Fibroblast of villous mesenchyme (primary cell): ENCODE data around the gene OR4X1. TPM values are rescaled to one million over a fixed set of nuclear protein-coding genes. Genes with fewer than 3 reads are reported as not detected.
"Not testable (repeated sequence)": the region's sequence is repeated elsewhere in the genome, so short reads cannot be mapped to it uniquely, and the experiment has no call there.

Experiments
- DNase-seq: peaks from one replicate; pipeline ENCODE4 v3.0.0-alpha.2; 2010; ENCODE audit warnings: low read depth
- H3K4me3 ChIP-seq: 2 replicates; pipeline ENCODE4 v1.5.1; 2011; ENCODE audit warnings: low read depth, mild to moderate bottlenecking, low read length
- CTCF ChIP-seq: IDR thresholded peaks from 2 replicates; pipeline ENCODE4 v1.5.1; 2012; ENCODE audit warnings: low read depth, mild to moderate bottlenecking, low read length; ENCODE audit not compliant: insufficient read depth
- total RNA-seq: library from RNA; depleted of rRNA; stranded (reverse); fragments of >200 nt; gene quantifications from 2 replicates; pipeline ENCODE4 v1.2.3, GENCODE V29; 2012

OR4X1 gene
- total RNA-seq = not detected in 2 replicates

- TF ChIP-seq CTCF = no peak
- DNase-seq = no peak
- H3K4me3 ChIP-seq = no peak within 1 kb of the TSS
Measured at GRCh38 chr11:48263423-48263911, at the start of gene OR4X1. TSS of gene OR4X1 (plus strand) at chr11:48263861. CDS start at chr11:48263861, 0 bp downstream.

- no peak within 1 kb of the TSS for H3K4me3 ChIP-seq
- no peak for TF ChIP-seq CTCF
- no peak for DNase-seq
Measured at GRCh38 chr11:48216510-48216909, 47.2 kb upstream of the OR4X1 start, which contains the start of gene OR4B1. TSS of gene OR4B1 (plus strand) at chr11:48216810. CDS start at chr11:48216810, 0 bp downstream.

GRCh38 chr11:48228761-48229160, 34.9 kb upstream of the OR4X1 start:
- no peak for DNase-seq
- no peak overlapping the region for H3K4me3 ChIP-seq
- TF ChIP-seq CTCF = no peak

GRCh38 chr11:48230057-48230456, 33.6 kb upstream of the OR4X1 start:
- not testable (repeated sequence) for DNase-seq, H3K4me3 ChIP-seq

GRCh38 chr11:48237727-48238126, 25.9 kb upstream of the OR4X1 start:
- DNase-seq = no peak

GRCh38 chr11:48242501-48242900, 21.2 kb upstream of the OR4X1 start:
- H3K4me3 ChIP-seq = no peak overlapping the region
- DNase-seq = no peak
- no peak for TF ChIP-seq CTCF

More at GRCh38 chr11:48237727-48238126, 25.9 kb upstream of the OR4X1 start:
- H3K4me3 ChIP-seq = no peak overlapping the region
- no peak for TF ChIP-seq CTCF

- TF ChIP-seq CTCF = no peak
- no peak for DNase-seq
- no peak within 1 kb of the TSS for H3K4me3 ChIP-seq
Measured at GRCh38 chr11:48244804-48245203, 18.9 kb upstream of the OR4X1 start, which contains the start of gene OR4X2. TSS of gene OR4X2 (plus strand) at chr11:48245104. CDS start at chr11:48245104, 0 bp downstream.
